Endothelial cell of umbilical vein (primary cell): ENCODE data around the gene TTC27. TPM values are rescaled to one million over a fixed set of nuclear protein-coding genes. Genes with fewer than 3 reads are reported as not detected.

Experiments
- BruUV-seq: library from RNA; stranded (reverse); fragments of 400-500 nt; replicated peaks from 2 replicates; lab custom pipeline; 2021; lab: Mats Ljungman, UMichigan
- CTCF ChIA-PET: fragments of 300-600, 350-600 bp; sonication (Branson Sonifier 250); formaldehyde crosslinking; loops from one replicate; lab custom pipeline; 2021; ENCODE audit warnings: antibody characterized with exemption, inconsistent platforms; lab: Charles Lee
- POLR2A ChIA-PET: fragments of 300-600, 350-600 bp; sonication (Branson Sonifier 250); formaldehyde crosslinking; loops from one replicate; lab custom pipeline; 2021; ENCODE audit warnings: antibody characterized with exemption, inconsistent platforms; lab: Charles Lee
- DNase-seq: peaks from one replicate; pipeline ENCODE4 v3.0.0-alpha.2; 2011; ENCODE audit warnings: low read depth, low spot score
- FAIRE-seq: peaks from 2 replicates; lab custom pipeline; 2011; peaks lifted over from hg19 to GRCh38; lab: Jason Lieb, UNC
- H2AFZ ChIP-seq: 2 replicates; pipeline ENCODE4 v1.6.0; 2012; ENCODE audit warnings: low read depth, low read length, control low read depth, inconsistent platforms
- H3K27ac ChIP-seq: 2 replicates; pipeline ENCODE4 v1.5.1; 2011; ENCODE audit warnings: low read depth, mild to moderate bottlenecking, control low read depth, low read length, moderate library complexity; ENCODE audit not compliant: insufficient read depth
- H3K27me3 ChIP-seq, 2 experiments: 2 replicates each; pipeline versions ENCODE4 v1.6.0 to v1.6.1; 2011; ENCODE audit warnings: low read length in 2 of 2, mixed read lengths in 1 of 2; ENCODE audit not compliant: control insufficient read depth in 2 of 2, insufficient read depth in 2 of 2
- H3K36me3 ChIP-seq, 2 experiments: 2 replicates in 1 of 2; 3 replicates in 1 of 2; pipeline ENCODE4 v1.5.1; 2011; ENCODE audit warnings: low read length in 2 of 2, mild to moderate bottlenecking in 1 of 2, moderate library complexity in 1 of 2; ENCODE audit not compliant: control insufficient read depth in 2 of 2, insufficient read depth in 2 of 2; ENCODE audit errors: extremely low read depth in 1 of 2
- H3K4me1 ChIP-seq: 3 replicates; pipeline ENCODE4 v1.5.1; 2011; ENCODE audit warnings: mild to moderate bottlenecking, low read length; ENCODE audit not compliant: control insufficient read depth, insufficient read depth; ENCODE audit errors: extremely low read depth
- H3K4me2 ChIP-seq: 2 replicates; pipeline ENCODE4 v1.6.1; 2011; ENCODE audit warnings: low read length, control low read depth, mixed read lengths; ENCODE audit not compliant: insufficient read depth
- H3K4me3 ChIP-seq, 3 experiments: fragments of 200-600 bp in 1 of 3; sonication (generic), shearing (Covaris generic) in 1 of 3; replicated peaks in 1 of 3; 2 replicates each; pipeline ENCODE4 v1.5.1; 2011 to 2016; ENCODE audit warnings: control low read depth in 3 of 3, low read length in 3 of 3, mild to moderate bottlenecking in 2 of 3, inconsistent platforms in 1 of 3, low read depth in 1 of 3, moderate library complexity in 1 of 3; ENCODE audit not compliant: insufficient read depth in 1 of 3
- H3K79me2 ChIP-seq: 2 replicates; pipeline ENCODE4 v1.6.0; 2012; ENCODE audit warnings: low read length, inconsistent platforms; ENCODE audit not compliant: control insufficient read depth, insufficient read depth
- H3K9ac ChIP-seq: replicated peaks from 2 replicates; pipeline ENCODE3; 2011; ENCODE audit warnings: low read length, control low read depth; ENCODE audit not compliant: insufficient read depth; ENCODE audit errors: extremely low read depth
- H3K9me1 ChIP-seq: replicated peaks from 3 replicates; pipeline ENCODE4 v1.6.0; 2011; ENCODE audit warnings: mild to moderate bottlenecking, low read length; ENCODE audit not compliant: control insufficient read depth, insufficient read depth; ENCODE audit errors: extremely low read depth
- H3K9me3 ChIP-seq: replicated peaks from 2 replicates; pipeline ENCODE4 v1.5.1; 2012; ENCODE audit warnings: low read length, inconsistent platforms; ENCODE audit not compliant: control insufficient read depth, insufficient read depth
- H4K20me1 ChIP-seq: replicated peaks from 2 replicates; pipeline ENCODE3; 2011; ENCODE audit warnings: mild to moderate bottlenecking, low read length; ENCODE audit not compliant: control insufficient read depth, insufficient read depth; ENCODE audit errors: extremely low read depth
- CTCF ChIP-seq, 2 donors: IDR thresholded peaks; 1 replicate in 1 of 2; 2 replicates in 1 of 2; pipeline ENCODE4 v1.5.1; 2011; ENCODE audit warnings: low read length in 2 of 2, mild to moderate bottlenecking in 2 of 2, moderate library complexity in 2 of 2, control low read depth in 1 of 2, inconsistent platforms in 1 of 2, low read depth in 1 of 2; ENCODE audit not compliant: insufficient read depth in 1 of 2; ENCODE audit errors: extremely low read depth in 1 of 2
- EZH2 ChIP-seq: IDR thresholded peaks from 2 replicates; pipeline ENCODE4 v1.6.1; 2012; ENCODE audit warnings: borderline replicate concordance, low read depth, mild to moderate bottlenecking, moderate library complexity, low read length, inconsistent platforms; ENCODE audit not compliant: severe bottlenecking
- FOS ChIP-seq: IDR thresholded peaks from 2 replicates; pipeline ENCODE4 v1.6.1; 2011; ENCODE audit warnings: mild to moderate bottlenecking, low read length, moderate library complexity, borderline replicate concordance; ENCODE audit not compliant: insufficient read depth
- GATA2 ChIP-seq: IDR thresholded peaks from 2 replicates; pipeline ENCODE4 v1.7.0; 2011; ENCODE audit warnings: low read depth, mild to moderate bottlenecking, moderate library complexity, mixed read lengths, low read length; ENCODE audit not compliant: insufficient read length, insufficient read depth
- JUN ChIP-seq: IDR thresholded peaks from 2 replicates; pipeline ENCODE4 v1.6.1; 2011; ENCODE audit warnings: borderline replicate concordance, low read depth; ENCODE audit not compliant: insufficient read length, insufficient read depth
- MAX ChIP-seq: IDR thresholded peaks from 2 replicates; pipeline ENCODE4 v1.6.1; 2011; ENCODE audit not compliant: insufficient read depth, insufficient read length
- MYC ChIP-seq: IDR thresholded peaks from one replicate; pipeline ENCODE4 v1.6.1; 2011; ENCODE audit warnings: mild to moderate bottlenecking, low read depth, low read length
- POLR2A ChIP-seq: IDR thresholded peaks from 2 replicates; pipeline ENCODE4 v1.6.1; 2012; ENCODE audit warnings: low read depth, mild to moderate bottlenecking, control low read depth, low read length
- POLR2AphosphoS5 ChIP-seq: IDR thresholded peaks from 2 replicates; pipeline ENCODE4 v1.6.1; 2012; ENCODE audit warnings: low read depth, mild to moderate bottlenecking, control low read depth, low read length, moderate library complexity; ENCODE audit not compliant: insufficient read depth
- dilution Hi-C: fragments of 300-500 bp; cut with MboI; formaldehyde crosslinking; loops from one replicate; pipeline ENCODE4 v1.15.0; 2019; ENCODE audit warnings: low sequenced_read_pairs; ENCODE audit not compliant: extremely low pct_ligation_motif_present
- intact Hi-C: fragments of 100-400 bp; cut with micrococcal nuclease; formaldehyde crosslinking; loops from one replicate; pipeline ENCODE4 v1.10.0; 2022
- polyA plus RNA-seq, 4 experiments: library from polyadenylated mRNA; depleted of rRNA in 3 of 4; stranded (reverse) in 3 of 4; unstranded in 1 of 4; fragments of >200 nt; gene quantifications; 2 replicates each; pipeline versions ENCODE4 v1.2.1 to v1.2.3, GENCODE V29; 2011 to 2012; ENCODE audit warnings: missing spikeins in 1 of 4
- total RNA-seq: library from RNA; stranded (reverse); gene quantifications from 2 replicates; pipeline ENCODE4 v1.2.3, GENCODE V29; 2021

TTC27 gene
- total and polyA plus RNA-seq, 2 donors (not counting 3 experiments of a cell fraction or from before 2014, with no cell fraction given) = 16.3 to 20.1 TPM

DNA sequence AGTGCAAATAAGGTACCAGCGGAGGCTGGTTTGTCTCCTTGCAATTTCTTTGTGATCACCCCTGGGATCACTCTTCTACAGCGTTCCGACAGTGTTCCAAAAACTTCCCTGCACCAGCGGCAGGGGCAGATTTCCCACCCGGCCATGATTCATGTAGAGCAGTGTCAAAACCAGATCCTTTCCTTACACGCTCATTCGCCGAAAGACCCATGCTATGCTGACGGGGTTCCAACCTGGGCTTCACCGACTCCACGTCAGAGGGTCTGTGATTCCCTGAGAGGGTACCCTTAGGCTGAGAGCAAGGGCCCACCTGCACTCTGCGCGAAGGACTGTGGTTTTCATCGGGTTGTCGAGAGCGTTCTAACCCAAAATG, 423 bp upstream of the TTC27 start:
- Histone ChIP-seq H3K4me1 (peaks cover 5% of the 10 kb centered on the region), H3K79me2 (peaks cover 12% of the 10 kb centered on the region), H4K20me1 (no peaks in the 10 kb centered on the region), H3K9ac (peak overlapping the region; percentile 36), H3K27me3 (no peaks in the 10 kb centered on the region), H3K4me2 (peak overlapping the region; percentile 95), H3K4me3 (peak overlapping the region; percentile 92 to 98 (median 98)), H3K36me3 (peaks cover 0 to 3% of the 10 kb centered on the region in 2 experiments), H3K27ac (peak overlapping the region; percentile 1), H2AFZ (peak overlapping the region; percentile 91), H3K9me1 (no peaks in the 10 kb centered on the region), H3K9me3 (no peaks in the 10 kb centered on the region)
- no peak for DNase-seq
- dilution Hi-C loops (no loop called here), intact Hi-C loops (no loop called here)
- TF ChIP-seq POLR2A = no peak
- TF ChIP-seq CTCF (IDR thresholded peaks at IDR 0.05; ENCODE audit: extremely low read depth in 1 of 2, insufficient read depth in 1 of 2, low read depth in 1 of 2, low read length in 2 of 2) = peak in 1 of 2 donors; percentile 20
- TF ChIP-seq GATA2 = no peak
- FAIRE-seq = no peak
- CTCF ChIA-PET = interaction anchor here (1.2 to 1.5 kb wide), 3 partner anchors 51 to 108 kb away, joined by 3 to 4 read pairs (median 3); no protein-coding TSS in a partner anchor
- POLR2A ChIA-PET = no interaction called here
- no TSS peak for BruUV-seq

DNA sequence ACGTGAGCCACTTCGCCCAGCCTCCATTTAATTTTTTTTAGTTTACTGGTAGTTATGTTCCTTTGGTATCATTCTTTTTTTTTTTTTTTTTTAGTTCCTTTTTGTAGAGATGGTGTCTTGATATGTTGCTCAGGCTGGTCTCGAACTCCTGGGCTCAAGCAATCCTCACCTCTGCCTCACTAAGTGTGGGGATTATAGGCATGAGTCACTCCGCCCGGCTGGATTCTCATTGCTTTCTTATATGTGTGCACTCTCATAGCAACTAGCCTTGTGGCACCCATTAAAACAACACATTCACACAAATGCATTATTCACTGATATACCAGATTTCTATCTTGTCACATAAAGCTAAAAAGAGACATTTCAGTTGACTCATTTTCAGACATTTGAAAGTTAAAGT, 4.2 kb downstream of the TTC27 start:
- POLR2A ChIA-PET = no interaction called here
- CTCF ChIA-PET = no interaction called here
- DNase-seq = no peak
- dilution Hi-C loops (no loop called here), intact Hi-C loops (no loop called here)
- FAIRE-seq = no peak
- Histone ChIP-seq H3K27me3 (no peaks in the 10 kb centered on the region), H3K4me3 (no peak overlapping the region), H3K9me1 (no peaks in the 10 kb centered on the region), H3K79me2 (peaks cover 12% of the 10 kb centered on the region), H3K9me3 (no peaks in the 10 kb centered on the region), H4K20me1 (no peaks in the 10 kb centered on the region), H3K27ac (no peak overlapping the region), H3K9ac (no peak overlapping the region), H3K4me2 (no peak overlapping the region), H3K4me1 (peaks cover 5% of the 10 kb centered on the region), H2AFZ (no peak overlapping the region), H3K36me3 (peaks cover 2 to 6% of the 10 kb centered on the region in 2 experiments)
- TF ChIP-seq FOS (no peak), MAX (no peak), MYC (no peak), JUN (no peak), POLR2AphosphoS5 (no peak), EZH2 (no peak), POLR2A (no peak), CTCF (IDR thresholded peaks at IDR 0.05; ENCODE audit: extremely low read depth in 1 of 2, insufficient read depth in 1 of 2, low read depth in 1 of 2, low read length in 2 of 2) (no peak), GATA2 (no peak)
- BruUV-seq = no TSS peak
